IPS-NIHi7 (cell line): ENCODE measurements around the gene CCL25.

Experiments
- DNase-seq: peaks from one replicate; pipeline ENCODE4 v3.0.0; 2012; ENCODE audit warnings: mixed read lengths; ENCODE audit errors: extremely low spot score

CCL25 gene

GRCh38 chr19:8045872-8046568, 6.5 kb upstream of the CCL25 start:
- no peak for DNase-seq

GRCh38 chr19:8046569-8047165, 5.9 kb upstream of the CCL25 start:
- no peak for DNase-seq

- peak; percentile 99 for DNase-seq
Measured at GRCh38 chr19:8050274-8051096, 2.1 kb upstream of the CCL25 start.

- DNase-seq = no peak
Measured at GRCh38 chr19:8054169-8054568, 1.6 kb downstream of the CCL25 start.

- DNase-seq = no peak
Measured at GRCh38 chr19:8056533-8056932, 4.0 kb downstream of the CCL25 start.

GRCh38 chr19:8057545-8058270, 5.1 kb downstream of the CCL25 start:
- DNase-seq = no peak

- DNase-seq = no peak
Measured at GRCh38 chr19:8064911-8065874, 12.6 kb downstream of the CCL25 start.

GRCh38 chr19:8065875-8066261, 13.3 kb downstream of the CCL25 start:
- DNase-seq = no peak

GRCh38 chr19:8069096-8069973, 16.8 kb downstream of the CCL25 start:
- peak; percentile 75 for DNase-seq

GRCh38 chr19:8071912-8072311, 19.4 kb downstream of the CCL25 start:
- DNase-seq = no peak

GRCh38 chr19:8074501-8074900, 21.9 kb downstream of the CCL25 start:
- DNase-seq = no peak

- no peak for DNase-seq
Measured at GRCh38 chr19:8075158-8076074, 22.9 kb downstream of the CCL25 start.

- DNase-seq = no peak
Measured at GRCh38 chr19:8079988-8080387, 27.4 kb downstream of the CCL25 start.

- no peak for DNase-seq
Measured at GRCh38 chr19:8080832-8081231, 28.3 kb downstream of the CCL25 start.

GRCh38 chr19:8081569-8082550, 29.3 kb downstream of the CCL25 start:
- DNase-seq = no peak

GRCh38 chr19:8083141-8083540, 30.6 kb downstream of the CCL25 start:
- no peak for DNase-seq

GRCh38 chr19:8084152-8084551, 31.6 kb downstream of the CCL25 start:
- DNase-seq = no peak
